Astrocyte of the cerebellum (primary cell): ENCODE measurements around the gene ZDHHC1.
A peak's percentile ranks its signal among the peaks of the same experiment; 100 is the strongest.
"Not testable (repeated sequence)": the region's sequence is repeated elsewhere in the genome, so short reads cannot be mapped to it uniquely, and the experiment has no call there.

Experiments
- DNase-seq: peaks from one replicate; pipeline ENCODE4 v3.0.0-alpha.2; 2011; ENCODE audit warnings: low read depth
- H3K4me3 ChIP-seq: 2 replicates; pipeline ENCODE4 v1.5.1; 2011; ENCODE audit warnings: mild to moderate bottlenecking, low read depth, low read length, moderate library complexity
- in situ Hi-C: cut with HindIII; loops from 2 replicates; pipeline ENCODE4 v1.10.0; 2017; ENCODE audit warnings: low sequenced_read_pairs
- TF ChIP-seq, protein P1 (sequence below): IDR thresholded peaks from 2 replicates; pipeline ENCODE4 v1.5.1; 2012; ENCODE audit warnings: low read length, low read depth, moderate library complexity, mild to moderate bottlenecking; ENCODE audit errors: missing control alignments

Gene ZDHHC1

DNA sequence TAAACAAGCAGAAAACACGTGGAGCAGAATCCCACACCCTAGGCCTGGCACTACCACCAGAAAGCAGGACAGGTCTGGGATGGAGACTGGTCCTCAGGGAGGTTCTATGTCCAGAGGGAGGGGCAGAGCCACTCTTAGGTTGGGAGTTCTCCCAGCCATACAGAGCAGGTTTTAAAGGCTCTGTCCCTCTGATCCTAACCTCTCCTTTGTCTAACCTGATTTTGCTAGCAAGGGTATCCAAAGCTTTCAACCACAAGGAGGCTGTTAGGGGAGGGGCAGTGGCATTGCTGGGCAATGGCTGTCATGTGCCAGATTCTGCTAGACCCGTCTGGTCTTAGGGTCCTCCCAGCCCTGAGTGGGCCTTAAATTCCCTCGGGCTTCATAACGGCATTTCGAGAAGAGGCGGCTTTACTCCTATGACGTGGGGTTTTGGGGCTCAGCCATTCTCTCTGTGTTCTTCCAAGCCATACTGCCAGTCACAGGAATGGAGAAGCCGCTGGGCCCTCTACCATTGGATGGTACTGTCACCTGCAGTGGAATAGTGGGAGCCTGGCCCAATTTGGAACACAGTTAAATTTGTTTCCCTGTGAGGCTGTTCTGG is 28.7 kb downstream of the ZDHHC1 start:
- TF ChIP-seq, protein P1, sequence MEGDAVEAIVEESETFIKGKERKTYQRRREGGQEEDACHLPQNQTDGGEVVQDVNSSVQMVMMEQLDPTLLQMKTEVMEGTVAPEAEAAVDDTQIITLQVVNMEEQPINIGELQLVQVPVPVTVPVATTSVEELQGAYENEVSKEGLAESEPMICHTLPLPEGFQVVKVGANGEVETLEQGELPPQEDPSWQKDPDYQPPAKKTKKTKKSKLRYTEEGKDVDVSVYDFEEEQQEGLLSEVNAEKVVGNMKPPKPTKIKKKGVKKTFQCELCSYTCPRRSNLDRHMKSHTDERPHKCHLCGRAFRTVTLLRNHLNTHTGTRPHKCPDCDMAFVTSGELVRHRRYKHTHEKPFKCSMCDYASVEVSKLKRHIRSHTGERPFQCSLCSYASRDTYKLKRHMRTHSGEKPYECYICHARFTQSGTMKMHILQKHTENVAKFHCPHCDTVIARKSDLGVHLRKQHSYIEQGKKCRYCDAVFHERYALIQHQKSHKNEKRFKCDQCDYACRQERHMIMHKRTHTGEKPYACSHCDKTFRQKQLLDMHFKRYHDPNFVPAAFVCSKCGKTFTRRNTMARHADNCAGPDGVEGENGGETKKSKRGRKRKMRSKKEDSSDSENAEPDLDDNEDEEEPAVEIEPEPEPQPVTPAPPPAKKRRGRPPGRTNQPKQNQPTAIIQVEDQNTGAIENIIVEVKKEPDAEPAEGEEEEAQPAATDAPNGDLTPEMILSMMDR, result no peak
- DNase-seq, result no peak
- in situ Hi-C loops, result no loop called here
- no peak overlapping the region for H3K4me3 ChIP-seq

DNA sequence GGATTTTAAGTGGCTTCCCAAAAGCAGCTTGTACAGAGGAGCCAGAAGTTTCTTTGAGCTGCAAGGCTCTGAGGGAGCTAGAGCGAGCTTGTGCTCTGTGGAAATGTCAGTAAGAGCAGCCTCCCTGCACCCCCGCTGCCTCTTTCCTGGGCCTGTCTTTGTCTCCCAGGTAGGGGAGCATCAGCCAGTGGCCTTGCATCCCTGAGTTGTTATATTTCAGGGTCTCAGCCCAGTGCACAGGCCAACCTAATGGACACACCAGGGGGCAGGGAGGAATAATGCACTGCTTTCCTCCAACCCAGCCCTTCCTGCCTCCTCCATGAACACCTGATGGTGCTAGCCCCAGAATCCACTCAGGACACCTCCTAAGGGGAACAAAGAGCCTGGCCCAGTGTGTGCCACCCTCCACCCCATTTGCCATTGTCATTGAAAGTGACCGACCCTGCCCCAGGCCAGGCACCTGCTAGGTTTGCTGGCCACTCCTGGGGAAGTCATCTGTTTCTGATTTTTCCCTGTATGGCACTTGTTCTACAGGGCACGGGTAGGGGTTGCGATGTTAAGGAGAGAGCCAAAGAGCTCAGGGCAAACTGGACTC is 29.3 kb downstream of the ZDHHC1 start:
- no peak for DNase-seq
- in situ Hi-C loops, result no loop called here
- TF ChIP-seq, protein P1, result no peak

DNA sequence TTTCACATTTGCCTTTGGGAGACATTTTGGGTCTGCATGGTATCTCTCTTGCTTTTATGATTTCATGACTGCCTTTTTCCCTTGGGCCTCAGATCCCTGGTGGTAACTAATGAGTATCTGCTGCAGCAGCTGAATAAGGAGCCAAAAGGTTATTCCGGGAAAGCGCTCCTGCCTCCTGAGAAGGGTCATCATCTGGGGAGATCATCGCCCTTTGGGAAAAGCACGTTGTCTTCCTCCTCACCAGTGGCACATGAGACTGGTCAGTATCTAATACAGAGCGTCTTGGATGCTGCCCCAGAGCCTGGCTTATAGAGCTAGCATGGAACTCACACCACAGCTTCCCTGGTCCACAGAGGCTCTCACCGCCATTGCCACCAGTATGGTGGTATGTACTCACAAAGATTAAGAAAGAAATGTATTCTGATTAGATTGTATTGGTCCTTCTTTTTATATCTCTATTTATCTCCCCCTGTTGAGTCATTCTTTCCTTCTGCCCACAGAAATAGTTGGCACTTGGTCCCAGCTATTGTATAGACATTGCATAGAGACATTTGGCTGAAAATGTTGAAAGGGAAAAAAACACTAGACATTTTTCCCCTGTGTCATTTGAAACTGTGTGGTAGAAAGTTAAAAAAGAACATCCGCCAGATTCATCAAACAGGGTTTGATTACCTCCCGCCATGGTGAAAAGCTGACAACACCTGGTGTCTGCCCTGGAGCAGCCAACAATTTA is 31.3 kb downstream of the ZDHHC1 start:
- TF ChIP-seq, protein P1, result no peak
- no peak overlapping the region for H3K4me3 ChIP-seq
- DNase-seq, result no peak
- in situ Hi-C loops, result loop anchor here (5.0 kb wide), 1 partner anchor 57 kb away; no protein-coding TSS in a partner anchor

More for the DNA sequence above, 29.3 kb downstream of the ZDHHC1 start:
- H3K4me3 ChIP-seq, result no peak overlapping the region

DNA sequence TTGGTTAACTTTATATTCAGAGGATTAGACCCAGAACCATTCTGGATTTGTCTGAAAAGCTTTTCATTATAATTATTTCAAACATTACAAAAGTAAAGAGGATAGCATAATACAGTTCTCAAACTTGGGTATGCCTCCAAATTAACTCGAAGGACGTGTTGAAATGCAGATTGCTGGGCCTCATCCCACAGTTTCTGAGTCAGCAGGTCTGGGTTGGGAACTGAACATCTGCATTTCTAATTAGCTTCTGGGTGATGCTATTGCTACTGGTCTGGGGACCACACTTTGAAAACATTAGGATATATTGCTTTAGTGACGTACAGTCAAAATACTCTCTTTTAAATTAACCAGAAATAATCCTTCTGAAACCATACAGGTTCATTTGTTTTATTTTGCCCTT is 33.0 kb downstream of the ZDHHC1 start:
- no peak overlapping the region for H3K4me3 ChIP-seq
- in situ Hi-C loops, result loop anchor here (5.0 kb wide), 1 partner anchor 59 kb away; no protein-coding TSS in a partner anchor
- TF ChIP-seq, protein P1, result no peak
- no peak for DNase-seq

DNA sequence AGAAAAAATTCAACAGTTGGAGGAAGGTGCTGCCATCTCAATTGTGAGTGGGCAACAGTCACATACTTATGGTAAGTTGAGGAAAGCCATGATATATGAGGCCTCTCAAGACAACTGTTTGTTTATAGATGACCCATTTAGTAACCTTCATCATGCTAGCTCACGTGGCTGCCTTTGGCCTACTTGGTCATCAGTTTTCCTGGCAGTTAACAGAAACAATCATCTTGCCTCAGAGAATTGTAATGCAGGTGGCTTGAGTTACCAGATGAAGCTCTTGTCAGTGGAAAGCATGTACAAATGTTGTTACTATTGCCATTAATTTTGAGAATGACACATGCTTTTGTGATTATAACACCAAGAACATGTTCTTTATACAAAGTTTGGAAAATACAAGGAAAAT is 37.6 kb downstream of the ZDHHC1 start:
- TF ChIP-seq, protein P1, result no peak
- in situ Hi-C loops, result no loop called here
- DNase-seq, result no peak
- no peak overlapping the region for H3K4me3 ChIP-seq

DNA sequence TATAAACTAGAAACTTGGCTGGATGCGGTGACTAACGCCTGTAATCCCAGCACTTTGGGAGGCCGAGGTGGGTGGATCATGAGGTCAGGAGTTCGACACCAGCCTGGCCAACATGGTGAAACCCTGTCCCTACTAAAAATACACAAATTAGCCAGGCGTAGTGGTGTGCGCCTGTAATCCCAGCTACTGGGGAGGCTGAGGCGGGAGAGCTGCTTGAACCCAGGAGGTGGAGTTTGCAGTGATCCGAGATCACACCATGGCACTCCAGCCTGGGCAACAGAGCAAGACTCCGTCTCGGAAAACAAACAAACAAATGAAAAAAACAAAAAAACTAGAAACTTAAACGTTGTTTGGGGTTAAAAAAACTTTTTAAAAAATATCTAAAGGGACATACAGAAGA is 40.3 kb downstream of the ZDHHC1 start:
- DNase-seq, H3K4me3 ChIP-seq, in situ Hi-C loops: not testable (repeated sequence)

DNA sequence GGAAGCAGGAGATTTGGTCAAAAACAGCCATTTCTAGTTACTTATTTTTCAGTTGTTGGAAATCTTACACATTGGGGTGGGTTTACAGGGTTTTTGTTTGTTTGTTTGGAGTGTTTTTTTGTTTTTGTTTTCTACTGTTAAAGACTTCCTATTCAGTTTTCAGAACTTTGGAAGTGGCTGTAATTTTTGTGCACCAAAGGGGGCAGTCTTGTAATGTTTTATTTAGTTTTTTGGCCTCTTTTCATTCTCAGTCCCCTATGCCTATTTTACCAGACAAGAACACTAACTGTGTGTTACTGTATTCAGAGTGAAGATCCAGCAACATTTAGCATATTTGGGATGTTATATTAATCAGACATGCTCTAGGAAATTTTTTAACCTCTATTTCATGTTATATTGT is 43.6 kb downstream of the ZDHHC1 start:
- peak; percentile 24 for DNase-seq
- TF ChIP-seq, protein P1, result peak; percentile 42
- no peak overlapping the region for H3K4me3 ChIP-seq
- in situ Hi-C loops, result no loop called here
